K562 (cell line): Measurements from ENCODE around the gene AMBP. TPM values are rescaled to one million over a fixed set of nuclear protein-coding genes. Genes with fewer than 3 reads are reported as not detected.

Experiments
- BMI1 ChIP-seq: fragments of 150-350 bp; IDR thresholded peaks from 2 replicates; pipeline ENCODE4 v1.6.1; 2014; ENCODE audit warnings: low read length
- FOSL1 ChIP-seq: fragments of 200-800 bp; sonication (Bioruptor generic); conservative IDR thresholded peaks from 2 replicates; pipeline ENCODE4 v1.6.1; 2016; ENCODE audit warnings: missing genetic modification characterization, missing compliant biosample characterization
- FOXK1 ChIP-seq: sonication (generic); formaldehyde crosslinking; IDR thresholded peaks from 2 replicates; pipeline ENCODE4 v1.8.0; 2022; ENCODE audit warnings: missing genetic modification reagents, mild to moderate bottlenecking, borderline replicate concordance
- HLTF ChIP-seq: fragments of 450-650 bp; IDR thresholded peaks from 2 replicates; pipeline ENCODE4 v1.6.1; 2016
- NELFE ChIP-seq: IDR thresholded peaks from 2 replicates; pipeline ENCODE4 v1.6.1; 2011; ENCODE audit warnings: mild to moderate bottlenecking; ENCODE audit not compliant: insufficient read depth, insufficient read length
- RERE ChIP-seq: sonication (generic); formaldehyde crosslinking; IDR thresholded peaks from 2 replicates; pipeline ENCODE4 v1.8.0; 2023; ENCODE audit warnings: missing genetic modification reagents, mild to moderate bottlenecking, borderline replicate concordance
- ZNF408 ChIP-seq: fragments of 250-450 bp; sonication (Bioruptor Pico); IDR thresholded peaks from 2 replicates; pipeline ENCODE4 v1.4.0; 2020; ENCODE audit warnings: low read depth, mild to moderate bottlenecking, moderate library complexity
- ZNF551 ChIP-seq: fragments of 250-450 bp; sonication (Bioruptor Pico); IDR thresholded peaks from 2 replicates; pipeline ENCODE4 v1.5.0; 2021; ENCODE audit warnings: mild to moderate bottlenecking, moderate library complexity
- polyA plus RNA-seq, 8 experiments: library from polyadenylated mRNA; depleted of rRNA in 4 of 8; stranded (reverse) in 5 of 8; unstranded in 3 of 8; fragments of >200 nt; fragmentation: Nextera tagmentation in 2 of 8; fragmentation: Illumina TruSeq in 1 of 8; extraction: Ambion mirVana in 2 of 8; extraction: Trizol in 1 of 8; gene quantifications; 2 replicates each; pipeline versions ENCODE4 v1.2.1 to v1.2.3, GENCODE V29; 2011 to 2014; ENCODE audit warnings: inconsistent platforms in 1 of 8, missing spikeins in 1 of 8
- total RNA-seq, 7 experiments: library from RNA; depleted of rRNA in 6 of 7; stranded (reverse); fragments of >200 nt in 6 of 7; fragmentation: Illumina TruSeq in 2 of 7; extraction: Trizol in 2 of 7; gene quantifications; 2 replicates each; pipeline versions ENCODE4 v1.2.1 to v1.2.3, GENCODE V29; 2011 to 2021; ENCODE audit warnings: low replicate concordance in 1 of 7

The AMBP gene
- total and polyA plus RNA-seq, 9 of the 15 experiments (the other 6 are each of a cell fraction or from before 2014, with no cell fraction given), result 1.3 TPM; not detected in 8

GRCh38 chr9:114049441-114050225 lies 28.5 kb downstream of the AMBP start (continued):
- no peak for TF ChIP-seq RERE (CRISPR knock-in tag)
- no peak for TF ChIP-seq NELFE
- no peak for TF ChIP-seq FOSL1 (tag)
- TF ChIP-seq FOXK1, result no peak
- TF ChIP-seq ZNF408, result no peak
- TF ChIP-seq ZNF551 (CRISPR knock-in tag), result no peak
- no peak for TF ChIP-seq BMI1
- TF ChIP-seq HLTF, result no peak
